HCT116 (cell line): ENCODE results near the gene AKNAD1. TPM values are rescaled to one million over a fixed set of nuclear protein-coding genes. Genes with fewer than 3 reads are reported as not detected.

ENCODE experiments used
- ATAC-seq: fragments of 200-7000 bp; cut with Tn5 transposase; 2 replicates; pipeline ENCODE4 v1.9.1; 2020; ENCODE audit warnings: mild to moderate bottlenecking, moderate library complexity
- BruUV-seq: library from RNA; stranded (reverse); fragments of 400-500 nt; replicated peaks from 2 replicates; lab custom pipeline; 2021; lab: Mats Ljungman, UMichigan
- CTCF ChIA-PET: fragments of 300-600 bp; sonication (Branson Sonifier 250); formaldehyde crosslinking; loops from one replicate; lab custom pipeline; 2021; ENCODE audit warnings: antibody characterized with exemption; lab: Charles Lee
- POLR2A ChIA-PET: fragments of 300-600, 350-600 bp; sonication (Branson Sonifier 250); formaldehyde crosslinking; loops from one replicate; lab custom pipeline; 2021; ENCODE audit warnings: antibody characterized with exemption; lab: Charles Lee
- RAD21 ChIA-PET, 2 experiments: fragments of 300-600 bp; sonication (Branson Sonifier 250); formaldehyde crosslinking; loops; one replicate each; lab custom pipeline; 2023; ENCODE audit warnings: low total read pairs in 2 of 2; ENCODE audit not compliant: uncharacterized antibody in 2 of 2, unreplicated experiment in 2 of 2, low non-redundant PET in 1 of 2; lab: Charles Lee
- DNase-seq: peaks from one replicate; pipeline ENCODE4 v3.0.0-alpha.2; 2010; ENCODE audit warnings: low read depth, low spot score
- H2AFZ ChIP-seq: fragments of 200-600 bp; shearing (Covaris generic), sonication (generic); 2 replicates; pipeline ENCODE4 v1.6.1; 2017; ENCODE audit warnings: low read depth, mixed run types, mixed read lengths, antibody characterized with exemption, low read length; ENCODE audit not compliant: poor library complexity, severe bottlenecking
- H3K27ac ChIP-seq: 2 replicates; pipeline ENCODE4 v1.5.1; 2012; ENCODE audit warnings: low read depth, low read length
- H3K27me3 ChIP-seq: fragments of 200-600 bp; sonication (generic); 2 replicates; pipeline ENCODE4 v1.6.1; 2016; ENCODE audit warnings: mixed run types, low read length, mixed read lengths; ENCODE audit not compliant: insufficient read depth
- H3K36me3 ChIP-seq, 2 experiments: fragments of 200-500 bp in 1 of 2; fragments of 200-600 bp in 1 of 2; sonication (Bioruptor generic) in 1 of 2; sonication (generic) in 1 of 2; 2 replicates each; pipeline versions ENCODE4 v1.5.1 to v1.6.1; 2014 to 2016; ENCODE audit warnings: low read length in 2 of 2, inconsistent platforms in 1 of 2, mixed read lengths in 1 of 2, mixed run types in 1 of 2; ENCODE audit not compliant: insufficient read depth in 2 of 2, control insufficient read depth in 1 of 2
- H3K4me1 ChIP-seq, 2 experiments: fragments of 200-600 bp in 1 of 2; sonication (generic) in 1 of 2; 2 replicates each; pipeline versions ENCODE4 v1.5.1 to v1.6.1; 2012 to 2017; ENCODE audit warnings: low read length in 2 of 2, inconsistent platforms in 1 of 2, mild to moderate bottlenecking in 1 of 2, mixed read lengths in 1 of 2, mixed run types in 1 of 2, moderate library complexity in 1 of 2; ENCODE audit not compliant: insufficient read depth in 2 of 2, control insufficient read depth in 1 of 2
- H3K4me2 ChIP-seq: fragments of 200-600 bp; sonication (generic); 2 replicates; pipeline ENCODE4 v1.6.1; 2017; ENCODE audit warnings: mixed run types, low read length, mixed read lengths
- H3K4me3 ChIP-seq, 2 experiments: fragments of 200-600 bp in 1 of 2; sonication (generic) in 1 of 2; replicated peaks in 1 of 2; 2 replicates each; pipeline ENCODE4 v1.5.1; 2011 to 2016; ENCODE audit warnings: low read length in 2 of 2, control low read depth in 1 of 2, low read depth in 1 of 2, mild to moderate bottlenecking in 1 of 2, mixed read lengths in 1 of 2, mixed run types in 1 of 2
- H3K79me2 ChIP-seq: fragments of 200-600 bp; sonication (generic); 2 replicates; pipeline ENCODE4 v1.6.1; 2017; ENCODE audit warnings: mild to moderate bottlenecking, mixed run types, low read length, moderate library complexity, mixed read lengths; ENCODE audit not compliant: insufficient read depth
- H3K9ac ChIP-seq: fragments of 200-600 bp; sonication (generic); 2 replicates; pipeline ENCODE4 v1.6.1; 2016; ENCODE audit warnings: low read length, mixed read lengths
- H3K9me2 ChIP-seq: fragments of 200-600 bp; sonication (generic), shearing (Covaris generic); 2 replicates; pipeline ENCODE4 v1.6.1; 2017; ENCODE audit warnings: mixed run types, mild to moderate bottlenecking, moderate library complexity; ENCODE audit not compliant: insufficient read depth
- H3K9me3 ChIP-seq, 2 experiments: fragments of 200-500 bp in 1 of 2; fragments of 200-600 bp in 1 of 2; sonication (Bioruptor generic) in 1 of 2; sonication (generic) in 1 of 2; 2 replicates each; pipeline ENCODE4 v1.6.1; 2014 to 2017; ENCODE audit warnings: low read length in 2 of 2, mixed read lengths in 2 of 2, inconsistent platforms in 1 of 2, low read depth in 1 of 2, mild to moderate bottlenecking in 1 of 2, mixed run types in 1 of 2, moderate library complexity in 1 of 2; ENCODE audit not compliant: control insufficient read depth in 1 of 2, insufficient read depth in 1 of 2
- H4K20me1 ChIP-seq: fragments of 200-600 bp; sonication (generic), shearing (Covaris generic); 2 replicates; pipeline ENCODE4 v1.6.1; 2017; ENCODE audit warnings: mixed run types, mild to moderate bottlenecking, moderate library complexity; ENCODE audit not compliant: insufficient read depth
- CBX3 ChIP-seq: IDR thresholded peaks from 2 replicates; pipeline ENCODE4 v1.6.1; 2012; ENCODE audit warnings: low read depth
- EGR1 ChIP-seq: IDR thresholded peaks from 2 replicates; pipeline ENCODE4 v1.6.1; 2012; ENCODE audit warnings: low read depth
- ELF1 ChIP-seq: IDR thresholded peaks from 2 replicates; pipeline ENCODE4 v1.6.1; 2012; ENCODE audit warnings: low read depth, borderline replicate concordance
- EZH2 ChIP-seq: fragments of 200-600 bp; sonication (generic); IDR thresholded peaks from 2 replicates; pipeline ENCODE4 v1.6.1; 2017; ENCODE audit warnings: antibody characterized with exemption, mixed run types
- EZH2phosphoT487 ChIP-seq: fragments of 200-600 bp; IDR thresholded peaks from 2 replicates; pipeline ENCODE4 v1.6.1; 2018; ENCODE audit warnings: antibody characterized with exemption, borderline replicate concordance
- FOSL1 ChIP-seq: IDR thresholded peaks from 2 replicates; pipeline ENCODE4 v1.6.1; 2012; ENCODE audit warnings: low read depth
- JUND ChIP-seq: IDR thresholded peaks from 2 replicates; pipeline ENCODE4 v1.6.1; 2012
- POLR2A ChIP-seq: IDR thresholded peaks from 2 replicates; pipeline ENCODE4 v1.7.0; 2011; ENCODE audit warnings: borderline replicate concordance; ENCODE audit not compliant: insufficient read depth, insufficient read length; ENCODE audit errors: extremely low read depth
- POLR2AphosphoS5 ChIP-seq: IDR thresholded peaks from 2 replicates; pipeline ENCODE4 v1.6.1; 2011; ENCODE audit warnings: mild to moderate bottlenecking, low read depth, low read length, moderate library complexity
- RAD21 ChIP-seq: IDR thresholded peaks from 2 replicates; pipeline ENCODE4 v1.6.1; 2012; ENCODE audit warnings: low read depth, mild to moderate bottlenecking
- SIN3A ChIP-seq: IDR thresholded peaks from 2 replicates; pipeline ENCODE4 v1.6.1; 2012; ENCODE audit warnings: low read depth
- SP1 ChIP-seq: IDR thresholded peaks from 2 replicates; pipeline ENCODE4 v1.6.1; 2012; ENCODE audit warnings: low read depth
- SRF ChIP-seq: IDR thresholded peaks from 2 replicates; pipeline ENCODE4 v1.6.1; 2012; ENCODE audit warnings: low read depth
- TCF7L2 ChIP-seq: IDR thresholded peaks from 2 replicates; pipeline ENCODE4 v1.7.0; 2011; ENCODE audit warnings: borderline replicate concordance, inconsistent platforms; ENCODE audit not compliant: insufficient read depth, insufficient read length; ENCODE audit errors: extremely low read depth
- YY1 ChIP-seq: IDR thresholded peaks from 2 replicates; pipeline ENCODE4 v1.6.1; 2011; ENCODE audit warnings: low read length, low read depth, moderate library complexity, mild to moderate bottlenecking; ENCODE audit not compliant: insufficient replicate concordance; ENCODE audit errors: extremely low read depth
- ZFX ChIP-seq: fragments of 450-650 bp; IDR thresholded peaks from 2 replicates; pipeline ENCODE4 v1.6.1; 2017
- ZNF274 ChIP-seq: fragments of 200-500 bp; sonication (Bioruptor generic); IDR thresholded peaks from 2 replicates; pipeline ENCODE4 v1.6.1; 2014; ENCODE audit warnings: mild to moderate bottlenecking, low read depth, low read length, inconsistent platforms
- intact Hi-C: fragments of 100-400 bp; cut with micrococcal nuclease; formaldehyde crosslinking; loops from 2 replicates; pipeline ENCODE4 v1.10.0; 2022
- total RNA-seq: library from RNA; stranded (reverse); gene quantifications from one replicate; pipeline ENCODE4 v1.2.1, GENCODE V29; 2021; ENCODE audit not compliant: unreplicated experiment
- TF ChIP-seq, protein P1 (sequence below): IDR thresholded peaks from 2 replicates; pipeline ENCODE4 v1.6.1; 2012
- TF ChIP-seq, protein P2 (sequence below): IDR thresholded peaks from 2 replicates; pipeline ENCODE4 v1.6.1; 2012; ENCODE audit warnings: low read depth
- TF ChIP-seq, protein P3 (sequence below): IDR thresholded peaks from 2 replicates; pipeline ENCODE4 v1.6.1; 2012
- TF ChIP-seq, protein P4 (sequence below), 3 experiments: fragments of 200-600 bp in 1 of 3; sonication (generic) in 1 of 3; IDR thresholded peaks in 2 of 3; conservative IDR thresholded peaks in 1 of 3; 2 replicates each; pipeline ENCODE4 v1.5.1; 2012 to 2017; ENCODE audit warnings: low read depth in 2 of 3, low read length in 2 of 3, antibody characterized with exemption in 1 of 3, borderline replicate concordance in 1 of 3, control low read depth in 1 of 3, mild to moderate bottlenecking in 1 of 3, mixed read lengths in 1 of 3, mixed run types in 1 of 3, moderate library complexity in 1 of 3; ENCODE audit not compliant: insufficient read depth in 1 of 3

The AKNAD1 gene
- total RNA-seq, 1 experiment from 2014 or later = 0.15 TPM

DNA sequence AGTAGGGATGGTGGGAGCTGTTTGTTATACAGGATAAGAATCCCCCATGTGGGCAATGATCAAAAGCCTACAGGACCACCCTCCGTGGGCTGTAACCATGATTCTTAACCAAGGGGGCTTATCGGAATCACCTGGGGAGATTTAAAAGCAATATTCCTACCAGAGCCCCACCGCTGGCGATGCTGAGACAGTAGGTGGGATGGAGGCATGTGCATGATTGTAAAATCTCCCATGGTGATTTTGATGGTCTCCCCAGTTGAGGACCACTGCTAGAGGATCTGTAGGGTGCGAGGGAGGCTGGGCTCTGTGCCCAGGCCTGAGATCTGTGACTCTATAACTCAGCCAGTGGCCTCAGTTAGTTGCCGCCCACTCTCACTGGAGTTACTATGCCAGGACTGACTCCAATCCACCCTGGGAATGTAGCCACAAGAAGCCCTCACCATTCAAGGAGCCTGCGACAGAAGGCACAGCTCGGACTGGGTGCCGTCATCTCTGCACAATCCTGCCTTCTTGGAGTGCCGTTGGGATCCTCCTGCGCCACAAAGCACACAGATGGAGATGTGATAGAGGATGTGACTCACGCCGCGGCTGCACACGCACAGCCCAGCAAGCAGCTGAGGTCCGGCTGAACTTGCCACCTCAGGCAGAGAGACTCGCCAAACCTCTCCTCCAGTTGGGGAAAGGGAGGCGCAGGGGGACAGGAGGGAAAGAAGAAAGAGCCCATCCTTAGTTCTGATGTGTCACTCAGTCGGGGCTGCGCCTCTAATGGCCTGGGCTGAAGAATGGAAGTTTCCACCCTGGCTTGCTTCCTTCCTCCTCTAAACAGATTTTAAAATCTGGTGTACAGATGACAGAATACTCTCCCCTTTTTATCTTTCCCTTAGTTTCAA lies 26.5 kb downstream of the AKNAD1 start:
- Histone ChIP-seq H3K9me2 (no peaks in the 10 kb centered on the region), H3K4me3 (peak overlapping the region; percentile 35 to 54), H3K4me1 (peaks cover 20 to 45% of the 10 kb centered on the region in 2 experiments), H3K27me3 (no peaks in the 10 kb centered on the region), H3K4me2 (peak overlapping the region; percentile 85), H3K9me3 (no peaks in the 10 kb centered on the region), H3K36me3 (no peaks in the 10 kb centered on the region), H4K20me1 (no peaks in the 10 kb centered on the region), H3K79me2 (no peaks in the 10 kb centered on the region), H2AFZ (peak overlapping the region; percentile 91), H3K27ac (peak overlapping the region; percentile 59), H3K9ac (peak overlapping the region; percentile 49)
- peak; percentile 53 for DNase-seq
- POLR2A ChIA-PET = interaction anchor here (0.5 kb wide), 1 partner anchor 274 kb away, joined by 3 read pairs; no protein-coding TSS in a partner anchor
- peak; percentile 85 for ATAC-seq
- intact Hi-C loops = no loop called here
- CTCF ChIA-PET = interaction anchor here (0.6 to 5.8 kb wide), 3 partner anchors 10 to 67 kb away, joined by 3 to 93 read pairs (median 5); no protein-coding TSS in a partner anchor
- no TSS peak for BruUV-seq
- RAD21 ChIA-PET = no interaction called here
- TF ChIP-seq POLR2AphosphoS5 (peak; percentile 32; the same call in 1 of the 2 replicates), EZH2phosphoT487 (no peak), ELF1 (no peak), TCF7L2 (peak; percentile 68), EZH2 (no peak), SP1 (peak; percentile 80), FOSL1 (peak; percentile 69), RAD21 (no peak), CBX3 (peak; percentile 96; the same call in 1 of the 2 replicates), YY1 (peak; percentile 8), JUND (peak; percentile 80), EGR1 (peak; percentile 45; the same call in 1 of the 2 replicates), ZNF274 (no peak), SIN3A (0 out of 2 replicates have a peak, but pooled peaks have one; percentile 47), ZFX (no peak), POLR2A (no peak), SRF (no peak)
- TF ChIP-seq, protein P1, sequence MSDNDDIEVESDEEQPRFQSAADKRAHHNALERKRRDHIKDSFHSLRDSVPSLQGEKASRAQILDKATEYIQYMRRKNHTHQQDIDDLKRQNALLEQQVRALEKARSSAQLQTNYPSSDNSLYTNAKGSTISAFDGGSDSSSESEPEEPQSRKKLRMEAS = peak; percentile 79
- TF ChIP-seq, protein P2, sequence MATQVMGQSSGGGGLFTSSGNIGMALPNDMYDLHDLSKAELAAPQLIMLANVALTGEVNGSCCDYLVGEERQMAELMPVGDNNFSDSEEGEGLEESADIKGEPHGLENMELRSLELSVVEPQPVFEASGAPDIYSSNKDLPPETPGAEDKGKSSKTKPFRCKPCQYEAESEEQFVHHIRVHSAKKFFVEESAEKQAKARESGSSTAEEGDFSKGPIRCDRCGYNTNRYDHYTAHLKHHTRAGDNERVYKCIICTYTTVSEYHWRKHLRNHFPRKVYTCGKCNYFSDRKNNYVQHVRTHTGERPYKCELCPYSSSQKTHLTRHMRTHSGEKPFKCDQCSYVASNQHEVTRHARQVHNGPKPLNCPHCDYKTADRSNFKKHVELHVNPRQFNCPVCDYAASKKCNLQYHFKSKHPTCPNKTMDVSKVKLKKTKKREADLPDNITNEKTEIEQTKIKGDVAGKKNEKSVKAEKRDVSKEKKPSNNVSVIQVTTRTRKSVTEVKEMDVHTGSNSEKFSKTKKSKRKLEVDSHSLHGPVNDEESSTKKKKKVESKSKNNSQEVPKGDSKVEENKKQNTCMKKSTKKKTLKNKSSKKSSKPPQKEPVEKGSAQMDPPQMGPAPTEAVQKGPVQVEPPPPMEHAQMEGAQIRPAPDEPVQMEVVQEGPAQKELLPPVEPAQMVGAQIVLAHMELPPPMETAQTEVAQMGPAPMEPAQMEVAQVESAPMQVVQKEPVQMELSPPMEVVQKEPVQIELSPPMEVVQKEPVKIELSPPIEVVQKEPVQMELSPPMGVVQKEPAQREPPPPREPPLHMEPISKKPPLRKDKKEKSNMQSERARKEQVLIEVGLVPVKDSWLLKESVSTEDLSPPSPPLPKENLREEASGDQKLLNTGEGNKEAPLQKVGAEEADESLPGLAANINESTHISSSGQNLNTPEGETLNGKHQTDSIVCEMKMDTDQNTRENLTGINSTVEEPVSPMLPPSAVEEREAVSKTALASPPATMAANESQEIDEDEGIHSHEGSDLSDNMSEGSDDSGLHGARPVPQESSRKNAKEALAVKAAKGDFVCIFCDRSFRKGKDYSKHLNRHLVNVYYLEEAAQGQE = no peak
- TF ChIP-seq, protein P3, sequence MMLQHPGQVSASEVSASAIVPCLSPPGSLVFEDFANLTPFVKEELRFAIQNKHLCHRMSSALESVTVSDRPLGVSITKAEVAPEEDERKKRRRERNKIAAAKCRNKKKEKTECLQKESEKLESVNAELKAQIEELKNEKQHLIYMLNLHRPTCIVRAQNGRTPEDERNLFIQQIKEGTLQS = no peak
- TF ChIP-seq, protein P4, sequence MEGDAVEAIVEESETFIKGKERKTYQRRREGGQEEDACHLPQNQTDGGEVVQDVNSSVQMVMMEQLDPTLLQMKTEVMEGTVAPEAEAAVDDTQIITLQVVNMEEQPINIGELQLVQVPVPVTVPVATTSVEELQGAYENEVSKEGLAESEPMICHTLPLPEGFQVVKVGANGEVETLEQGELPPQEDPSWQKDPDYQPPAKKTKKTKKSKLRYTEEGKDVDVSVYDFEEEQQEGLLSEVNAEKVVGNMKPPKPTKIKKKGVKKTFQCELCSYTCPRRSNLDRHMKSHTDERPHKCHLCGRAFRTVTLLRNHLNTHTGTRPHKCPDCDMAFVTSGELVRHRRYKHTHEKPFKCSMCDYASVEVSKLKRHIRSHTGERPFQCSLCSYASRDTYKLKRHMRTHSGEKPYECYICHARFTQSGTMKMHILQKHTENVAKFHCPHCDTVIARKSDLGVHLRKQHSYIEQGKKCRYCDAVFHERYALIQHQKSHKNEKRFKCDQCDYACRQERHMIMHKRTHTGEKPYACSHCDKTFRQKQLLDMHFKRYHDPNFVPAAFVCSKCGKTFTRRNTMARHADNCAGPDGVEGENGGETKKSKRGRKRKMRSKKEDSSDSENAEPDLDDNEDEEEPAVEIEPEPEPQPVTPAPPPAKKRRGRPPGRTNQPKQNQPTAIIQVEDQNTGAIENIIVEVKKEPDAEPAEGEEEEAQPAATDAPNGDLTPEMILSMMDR (IDR thresholded peaks at IDR 0.05 in 2 of 3, conservative IDR thresholded peaks at IDR 0.05 in 1 of 3; ENCODE audit: borderline replicate concordance in 1 of 3, insufficient read depth in 1 of 3, low read depth in 2 of 3, low read length in 2 of 3) = no peak
